GM21619 (cell line): Measurements from ENCODE around the gene MECR.
"Not testable (repeated sequence)": the region's sequence is repeated elsewhere in the genome, so short reads cannot be mapped to it uniquely, and the experiment has no call there.

Experiments used
- ATAC-seq: cut with Tn5 transposase; IDR thresholded peaks from one replicate; pipeline ENCODE4 v1.9.1; 2021; ENCODE audit not compliant: unreplicated experiment

MECR gene

GRCh38 chr1:29172415-29172939, 58.3 kb downstream of the MECR start:
- ATAC-seq = no peak

GRCh38 chr1:29171521-29171920, 59.2 kb downstream of the MECR start:
- ATAC-seq = no peak

- no peak for ATAC-seq
Measured at GRCh38 chr1:29171089-29171488, 59.6 kb downstream of the MECR start.

- ATAC-seq = no peak
Measured at GRCh38 chr1:29169976-29170375, 60.8 kb downstream of the MECR start.

GRCh38 chr1:29167904-29168303, 62.8 kb downstream of the MECR start:
- no peak for ATAC-seq

- no peak for ATAC-seq
Measured at GRCh38 chr1:29166291-29166878, 64.3 kb downstream of the MECR start.

- ATAC-seq = no peak
Measured at GRCh38 chr1:29164588-29164987, 66.1 kb downstream of the MECR start.

- no peak for ATAC-seq
Measured at GRCh38 chr1:29162476-29163138, 68.1 kb downstream of the MECR start.

GRCh38 chr1:29162025-29162424, 68.7 kb downstream of the MECR start:
- no peak for ATAC-seq

GRCh38 chr1:29159773-29160172, 71.0 kb downstream of the MECR start:
- ATAC-seq = no peak

- no peak for ATAC-seq
Measured at GRCh38 chr1:29157269-29157601, 73.5 kb downstream of the MECR start.

GRCh38 chr1:29156543-29157268, 74.0 kb downstream of the MECR start:
- no peak for ATAC-seq

- ATAC-seq = no peak
Measured at GRCh38 chr1:29152046-29152805, 78.5 kb downstream of the MECR start.

GRCh38 chr1:29150346-29150745, 80.4 kb downstream of the MECR start:
- ATAC-seq = not testable (repeated sequence)

- ATAC-seq = no peak
Measured at GRCh38 chr1:29148656-29149491, 81.9 kb downstream of the MECR start.

- ATAC-seq = no peak
Measured at GRCh38 chr1:29145739-29146437, 84.8 kb downstream of the MECR start.

- ATAC-seq = no peak
Measured at GRCh38 chr1:29144178-29144577, 86.6 kb downstream of the MECR start.

- no peak for ATAC-seq
Measured at GRCh38 chr1:29142714-29143113, 88.0 kb downstream of the MECR start.
